Peyer's patch (tissue), 4 donors: ENCODE results near the gene ZC3H4.

Experiments
- POLR2A ChIP-seq, 2 donors: fragments of 450-650 bp; IDR thresholded peaks; one replicate each; pipeline ENCODE4 v1.5.1; 2017; ENCODE audit warnings: antibody characterized with exemption in 2 of 2, mild to moderate bottlenecking in 2 of 2, moderate library complexity in 2 of 2
- TF ChIP-seq, protein P1 (sequence below), 6 experiments: fragments of 450-650 bp in 4 of 6; fragments of 200-600 bp in 2 of 6; sonication (generic) in 1 of 6; IDR thresholded peaks; one replicate each; pipeline ENCODE4 v1.5.1; 2017 to 2019; ENCODE audit warnings: antibody characterized with exemption in 6 of 6, mild to moderate bottlenecking in 3 of 6, moderate library complexity in 1 of 6

DNA sequence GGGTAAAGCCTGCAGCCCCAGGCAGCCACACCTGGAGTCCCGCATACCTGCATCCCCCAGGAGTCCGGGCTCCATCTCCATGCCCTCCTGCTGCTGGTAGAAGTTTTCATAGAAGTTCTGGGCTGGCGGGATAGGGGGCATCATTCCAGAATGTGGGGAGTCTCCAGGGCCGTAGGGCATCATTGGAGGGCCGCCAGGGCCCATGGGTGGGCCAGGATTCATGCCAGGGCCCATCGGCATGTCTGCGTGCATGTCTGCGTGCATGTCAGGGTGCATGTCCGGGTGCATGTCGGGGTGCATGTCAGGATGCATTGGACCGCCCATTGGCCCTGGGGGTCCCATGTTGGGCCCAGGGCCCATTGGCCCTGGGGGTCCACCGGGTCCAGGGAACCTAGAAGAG, 41.8 kb downstream of the ZC3H4 start:
- TF ChIP-seq, protein P1, sequence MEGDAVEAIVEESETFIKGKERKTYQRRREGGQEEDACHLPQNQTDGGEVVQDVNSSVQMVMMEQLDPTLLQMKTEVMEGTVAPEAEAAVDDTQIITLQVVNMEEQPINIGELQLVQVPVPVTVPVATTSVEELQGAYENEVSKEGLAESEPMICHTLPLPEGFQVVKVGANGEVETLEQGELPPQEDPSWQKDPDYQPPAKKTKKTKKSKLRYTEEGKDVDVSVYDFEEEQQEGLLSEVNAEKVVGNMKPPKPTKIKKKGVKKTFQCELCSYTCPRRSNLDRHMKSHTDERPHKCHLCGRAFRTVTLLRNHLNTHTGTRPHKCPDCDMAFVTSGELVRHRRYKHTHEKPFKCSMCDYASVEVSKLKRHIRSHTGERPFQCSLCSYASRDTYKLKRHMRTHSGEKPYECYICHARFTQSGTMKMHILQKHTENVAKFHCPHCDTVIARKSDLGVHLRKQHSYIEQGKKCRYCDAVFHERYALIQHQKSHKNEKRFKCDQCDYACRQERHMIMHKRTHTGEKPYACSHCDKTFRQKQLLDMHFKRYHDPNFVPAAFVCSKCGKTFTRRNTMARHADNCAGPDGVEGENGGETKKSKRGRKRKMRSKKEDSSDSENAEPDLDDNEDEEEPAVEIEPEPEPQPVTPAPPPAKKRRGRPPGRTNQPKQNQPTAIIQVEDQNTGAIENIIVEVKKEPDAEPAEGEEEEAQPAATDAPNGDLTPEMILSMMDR (IDR thresholded peaks at IDR 0.05), result no peak
- TF ChIP-seq POLR2A (IDR thresholded peaks at IDR 0.05), result no peak
